GM19397 (cell line): ENCODE measurements around the gene ARMCX2.
"Not testable (repeated sequence)": the region's sequence is repeated elsewhere in the genome, so short reads cannot be mapped to it uniquely, and the experiment has no call there.

Experiments used
- ATAC-seq: cut with Tn5 transposase; IDR thresholded peaks from one replicate; pipeline ENCODE4 v1.9.1; 2021; ENCODE audit warnings: mild to moderate bottlenecking, moderate library complexity; ENCODE audit not compliant: unreplicated experiment

Gene ARMCX2

DNA sequence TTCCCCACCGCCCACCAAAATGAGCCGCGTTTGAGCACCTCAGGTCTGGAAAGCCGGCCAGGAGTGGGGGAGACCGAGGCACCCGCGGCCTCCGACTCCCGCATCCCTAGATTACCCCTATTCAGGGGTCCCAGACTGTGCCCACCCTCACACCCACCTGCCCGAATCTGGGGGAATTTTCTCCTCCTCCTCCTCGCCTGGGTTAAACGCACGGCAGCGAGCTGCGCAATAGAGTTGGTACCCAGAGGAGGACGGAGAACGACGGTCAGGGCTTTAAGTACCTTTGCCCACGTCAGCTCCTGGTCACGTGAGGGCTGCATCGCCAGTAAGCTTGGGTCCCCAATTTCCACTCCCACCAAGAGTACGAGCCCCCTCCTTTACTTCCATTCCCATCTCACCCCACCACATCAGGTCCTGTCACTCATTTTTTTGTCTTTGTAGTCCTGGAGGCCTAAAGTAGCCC lies at the start of gene ARMCX2:
Gene ARMCX2, minus strand, starts transcription at position 250 of the 463 bp plus-strand sequence. CDS start 2,262 bp downstream, outside the sequence.
- ATAC-seq = peak; percentile 69

GRCh38 chrX:101709384-101709783 lies 49.7 kb upstream of the ARMCX2 start:
- no peak for ATAC-seq

DNA sequence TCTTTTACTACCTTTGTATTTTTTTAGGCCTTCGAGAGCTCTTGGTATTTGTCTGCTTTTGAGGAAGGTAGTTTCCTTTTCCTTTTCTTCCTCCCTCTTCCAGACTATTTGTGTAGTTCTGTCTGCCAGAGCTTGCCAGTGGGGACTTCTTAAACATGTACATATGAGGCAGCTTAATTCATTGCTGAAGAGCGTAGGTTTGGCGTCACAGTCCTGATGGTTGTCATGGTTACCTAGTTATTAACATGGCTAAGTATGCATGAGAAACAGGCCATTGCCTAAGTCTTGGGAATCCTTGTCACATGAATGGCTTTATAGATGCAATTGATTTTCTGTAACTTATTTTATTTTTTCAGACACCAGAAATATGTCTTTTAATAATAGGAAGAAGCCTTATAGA lies 48.5 kb upstream of the ARMCX2 start:
- ATAC-seq = no peak

DNA sequence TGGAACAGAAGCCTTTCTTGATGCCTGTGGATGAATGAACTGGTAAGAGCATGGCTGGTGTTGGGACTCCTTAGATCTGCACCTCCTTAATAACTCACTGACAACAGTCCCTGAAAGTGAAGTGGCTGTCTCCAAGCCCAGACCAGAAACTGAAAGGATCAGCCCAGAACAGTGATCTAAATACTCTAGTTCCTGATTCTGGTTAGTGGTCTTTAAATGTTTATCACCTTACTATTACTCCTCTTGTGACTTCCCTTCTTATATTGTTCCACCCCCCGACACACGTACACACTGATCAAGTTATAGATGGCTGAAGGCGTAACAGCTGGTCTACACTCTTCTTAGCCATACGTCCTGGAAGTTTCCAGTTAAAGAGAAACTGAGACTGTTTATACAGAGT lies 33.8 kb upstream of the ARMCX2 start:
- no peak for ATAC-seq

DNA sequence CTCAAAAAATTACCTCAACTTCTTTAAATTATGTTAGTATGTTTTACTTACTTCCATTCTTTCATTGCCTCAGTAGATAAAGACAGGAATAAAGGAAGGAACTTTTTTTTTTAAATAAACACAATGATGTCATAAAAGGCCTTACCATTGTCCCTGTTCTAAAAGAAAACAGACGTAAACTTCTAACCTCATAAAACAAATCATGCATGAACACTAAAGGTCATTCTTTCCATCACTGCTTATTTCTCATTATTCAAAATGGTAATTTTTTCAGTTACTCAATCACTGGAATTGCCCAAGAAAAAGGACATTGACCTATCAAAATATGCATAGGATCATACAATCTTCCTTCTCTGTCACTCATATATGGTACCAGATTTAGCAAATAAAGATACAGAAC lies 32.2 kb upstream of the ARMCX2 start:
- no peak for ATAC-seq

GRCh38 chrX:101686574-101686973 lies 26.9 kb upstream of the ARMCX2 start:
- no peak for ATAC-seq

DNA sequence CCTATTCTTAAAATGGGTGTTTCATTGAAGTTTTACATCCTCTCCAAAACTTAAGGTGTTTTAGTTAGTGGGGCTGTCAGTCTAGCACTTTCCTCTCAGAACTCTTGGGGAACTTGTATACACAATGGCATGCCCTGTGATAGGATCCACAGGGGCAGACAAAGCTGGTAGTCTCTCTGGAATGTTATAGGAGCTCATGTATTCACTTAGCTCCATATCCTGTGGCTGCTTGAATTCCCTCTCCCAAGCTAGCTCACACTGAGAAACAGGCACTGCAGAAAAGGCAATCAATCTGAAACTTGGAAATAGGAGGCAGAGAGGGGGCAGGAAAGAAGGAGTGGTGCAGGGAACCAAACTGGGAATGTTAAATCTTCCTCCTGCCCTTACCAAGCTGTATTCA lies 26.3 kb upstream of the ARMCX2 start:
- no peak for ATAC-seq

DNA sequence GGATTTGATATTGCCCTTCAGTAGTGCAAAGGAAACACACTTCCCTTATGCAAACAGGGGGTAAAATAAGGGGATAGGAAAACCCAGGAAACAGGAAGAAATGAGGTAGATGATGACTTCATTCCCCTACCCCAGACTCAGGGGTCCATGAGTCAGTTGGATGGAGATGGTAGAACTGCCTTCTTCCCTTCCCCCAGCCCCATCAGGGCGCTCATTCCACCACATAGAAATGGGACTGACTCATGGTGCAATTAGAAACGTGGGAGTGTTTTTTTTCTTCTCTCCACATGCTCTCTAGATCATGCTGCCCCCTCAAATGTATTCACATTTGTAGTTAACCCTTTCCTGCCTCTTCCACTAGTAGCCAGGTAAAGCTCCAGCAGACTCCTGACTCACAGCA lies 23.1 kb upstream of the ARMCX2 start:
- ATAC-seq = no peak

- ATAC-seq = no peak
These were observed 17.4 kb upstream of the ARMCX2 start for GRCh38 chrX:101677028-101677427.

GRCh38 chrX:101676571-101676970 lies 16.9 kb upstream of the ARMCX2 start:
- no peak for ATAC-seq

GRCh38 chrX:101668143-101668542 lies 8.5 kb upstream of the ARMCX2 start:
- ATAC-seq = no peak

GRCh38 chrX:101658661-101659491 lies 774 bp downstream of the ARMCX2 start:
- no peak for ATAC-seq

DNA sequence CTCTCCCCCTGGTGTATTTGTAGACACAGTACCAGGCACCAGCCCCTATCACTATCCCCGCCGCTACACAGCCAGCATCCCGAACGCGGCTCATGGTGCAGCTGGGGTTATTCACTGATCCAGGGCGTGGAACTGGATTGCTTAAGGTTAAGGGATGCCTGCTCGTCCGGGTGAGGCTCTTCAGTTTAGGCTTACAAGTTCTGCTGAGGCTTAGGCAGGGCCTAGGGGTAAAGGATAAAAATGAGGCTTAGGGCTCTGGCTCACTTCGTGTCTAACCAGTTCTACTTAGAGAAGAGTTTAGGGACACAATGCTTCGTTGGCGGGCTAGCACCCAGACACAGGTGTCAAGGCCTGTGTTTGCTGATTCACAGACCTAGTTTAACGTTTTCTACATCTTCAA lies 2.2 kb downstream of the ARMCX2 start:
- no peak for ATAC-seq

- no peak for ATAC-seq
These were observed 2.8 kb downstream of the ARMCX2 start for GRCh38 chrX:101656817-101657216.

- no peak for ATAC-seq
These were observed 4.1 kb downstream of the ARMCX2 start for GRCh38 chrX:101655534-101655933.

- not testable (repeated sequence) for ATAC-seq
These were observed 11.9 kb downstream of the ARMCX2 start for GRCh38 chrX:101647716-101648115.

DNA sequence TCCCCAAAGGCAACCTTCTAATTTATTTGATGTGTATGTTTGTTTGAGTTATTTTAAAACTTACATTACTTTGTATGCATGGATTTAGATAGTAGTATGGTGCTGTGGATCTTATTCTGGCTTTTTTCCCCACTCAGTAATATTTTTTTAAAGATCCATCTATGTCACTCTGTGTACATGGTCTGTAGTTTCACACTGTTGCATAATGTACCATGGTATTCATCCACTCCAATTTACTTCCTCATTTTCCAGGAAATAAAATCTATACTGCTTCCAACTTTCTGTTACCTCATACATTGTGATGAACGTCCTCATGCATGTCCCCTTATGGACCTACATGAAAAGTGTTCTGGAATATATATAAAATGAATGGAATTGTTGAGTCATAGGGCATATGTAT lies 17.6 kb downstream of the ARMCX2 start:
- no peak for ATAC-seq

GRCh38 chrX:101639583-101639982 lies 20.1 kb downstream of the ARMCX2 start:
- ATAC-seq = no peak

DNA sequence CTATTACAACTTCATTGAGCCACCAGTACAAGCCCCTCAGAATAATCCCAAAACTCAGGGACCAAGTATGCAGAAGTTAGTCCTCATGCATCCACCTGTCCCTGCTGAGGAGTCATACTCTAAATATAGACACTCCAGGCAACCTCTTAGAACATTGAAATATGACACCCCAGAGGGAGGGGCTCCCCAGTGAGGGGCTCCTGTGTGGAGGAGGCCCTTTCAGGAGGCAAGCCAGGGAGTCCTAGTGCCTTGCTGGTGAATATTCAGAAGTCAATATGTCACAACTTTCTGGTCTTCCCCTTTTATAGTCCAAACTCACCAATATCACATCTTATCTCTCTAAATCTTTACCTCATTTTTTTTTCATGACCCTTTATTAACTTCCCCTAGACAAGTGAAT lies 40.3 kb downstream of the ARMCX2 start:
- no peak for ATAC-seq

- ATAC-seq = peak; percentile 94
These were observed 42.1 kb downstream of the ARMCX2 start, which contains the start of gene ARMCX6 for GRCh38 chrX:101617211-101618191. Gene ARMCX6 (minus strand): TSS chrX:101618000. CDS start chrX:101616620, 1,380 bp downstream.

DNA sequence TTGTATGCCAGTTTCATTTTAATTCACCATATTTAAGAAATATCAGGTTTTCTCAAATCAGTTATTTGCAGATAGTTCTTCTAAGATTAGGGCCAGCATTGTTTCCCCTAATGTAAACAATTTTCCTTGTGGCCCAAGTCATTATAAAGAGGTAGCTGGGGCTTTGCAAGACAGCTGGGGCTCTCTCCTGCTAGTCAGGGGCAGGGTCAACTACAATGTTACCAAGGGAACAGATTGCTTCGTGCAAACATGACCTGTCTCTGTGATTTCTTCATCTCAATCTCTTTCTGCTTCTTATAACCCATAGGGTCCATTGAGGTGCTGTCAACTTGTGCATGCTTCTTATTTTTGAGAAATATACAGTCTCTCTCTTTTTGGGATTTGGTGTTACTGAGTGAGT lies 53.9 kb downstream of the ARMCX2 start:
- ATAC-seq = no peak
